Pancreas (tissue), 10 donors: ENCODE data around the gene CMIP. TPM values are rescaled to one million over a fixed set of nuclear protein-coding genes. Genes with fewer than 3 reads are reported as not detected.

Experiments
- ATAC-seq, 4 donors: fragments of 200-7000 bp; cut with Tn5 transposase; one replicate each; pipeline versions ENCODE4 v1.8.0 to v1.9.1; 2020; ENCODE audit warnings: mild to moderate bottlenecking in 4 of 4, moderate library complexity in 4 of 4
- DNase-seq, 6 donors: peaks; one replicate each; pipeline ENCODE4 v3.0.0-alpha.2; 2020
- FAIRE-seq: peaks from 2 replicates; lab custom pipeline; 2012; peaks lifted over from hg19 to GRCh38; lab: Jason Lieb, UNC
- H3K27ac ChIP-seq, 4 donors: fragments of 200-600 bp; sonication (generic); 1 replicate in 3 of 4; 2 replicates in 1 of 4; pipeline versions ENCODE4 v1.5.0 to v1.8.0; 2020
- H3K27me3 ChIP-seq, 4 donors: fragments of 200-600 bp; one replicate each; pipeline ENCODE4 v1.8.0; 2021
- H3K36me3 ChIP-seq, 3 donors: fragments of 200-600 bp; sonication (generic) in 1 of 3; one replicate each; pipeline versions ENCODE4 v1.5.0 to v1.8.0; 2020 to 2021
- H3K4me1 ChIP-seq, 3 donors: fragments of 200-600 bp; one replicate each; pipeline ENCODE4 v1.8.0; 2021
- H3K4me3 ChIP-seq, 4 donors: fragments of 200-600 bp; sonication (generic) in 2 of 4; one replicate each; pipeline versions ENCODE4 v1.5.0 to v1.8.0; 2020 to 2021
- H3K9me3 ChIP-seq, 4 donors: fragments of 200-600 bp; one replicate each; pipeline ENCODE4 v1.8.0; 2021
- CTCF ChIP-seq, 4 donors: fragments of 200-600 bp; sonication (generic) in 3 of 4; IDR thresholded peaks; one replicate each; pipeline versions ENCODE4 v1.5.0 to v1.8.0; 2021; ENCODE audit warnings: antibody characterized with exemption in 4 of 4
- WGBS, 2 donors: extraction: QIAGEN DNeasy Blood & Tissue Kit; methylation state at CpG; one replicate each; pipeline ENCODE4 v1.1.7; 2013; 5-methylcytosine and 5-hydroxymethylcytosine counted together
- intact Hi-C, 3 donors: fragments of 100-400 bp; cut with DNase I; formaldehyde crosslinking; loops; one replicate each; pipeline versions ENCODE4 v1.11.1 to v1.14.2; 2022
- polyA plus RNA-seq, 2 donors: library from polyadenylated mRNA; stranded (reverse); fragments of 200-250 nt; gene quantifications; one replicate each; pipeline ENCODE4 v1.2.3, GENCODE V29; 2013
- total RNA-seq, 6 donors: library from RNA; stranded (reverse); fragmentation: NEBNext Ultra II Directional in 4 of 6; extraction: Animal tissue kit (Norgen Biotek cat#: 25700) in 4 of 6; gene quantifications; one replicate each; pipeline versions ENCODE4 v1.2.1 to v1.2.4, GENCODE V29; 2021 to 2023
- donor health status: healthy with polysubstance abuse.
- donor health status: DM: no; HTN: no; CAD: no; lungs with moderate emphysema.
- donor health status: DM: no; HTN: no; CAD: no.
- donor health status: control.
- donor health status: control.
- donor health status: Bipolar disorder and iron deficiency.
- donor health status: DM: yes; HTN: yes; CAD: no.
- donor health status: DM: no; HTN: no; CAD: no.
- donor health status: DM: no; HTN: no; CAD: no.
- donor health status: DM: yes; HTN: yes; CAD: no.

CMIP gene
- total and polyA plus RNA-seq, 8 donors, result 9.7 to 37.0 (median 21.5) TPM

GRCh38 chr16:81544700-81545271 is 100.2 kb downstream of the CMIP start:
- H3K9me3 ChIP-seq, result no peaks in the 10 kb centered on the region
- H3K4me1 ChIP-seq, result peaks cover 4 to 31% (median 7%) of the 10 kb centered on the region in 3 donors
- TF ChIP-seq CTCF (IDR thresholded peaks at IDR 0.05), result no peak
- 78 to 79% methylated on average over 9 of the region's 9 CpGs for WGBS, 2 donors
- FAIRE-seq (no peak), DNase-seq (no peak), ATAC-seq (no peak)
- intact Hi-C loops, result no loop called here
- H3K36me3 ChIP-seq, result no peaks in the 10 kb centered on the region
- H3K4me3 ChIP-seq, result no peak overlapping the region
- no peak overlapping the region for H3K27ac ChIP-seq
- H3K27me3 ChIP-seq, result no peaks in the 10 kb centered on the region

- H3K9me3 ChIP-seq, result no peaks in the 10 kb centered on the region
- 92 to 95% methylated on average over 25 of the region's 25 CpGs for WGBS, 2 donors
- H3K4me3 ChIP-seq, result no peak overlapping the region
- FAIRE-seq, result no peak
- no peaks in the 10 kb centered on the region for H3K27me3 ChIP-seq
- ATAC-seq, result no peak
- TF ChIP-seq CTCF (IDR thresholded peaks at IDR 0.05), result no peak
- no peaks in the 10 kb centered on the region for H3K36me3 ChIP-seq
- intact Hi-C loops, result no loop called here
- H3K4me1 ChIP-seq, result peaks cover 4 to 35% (median 7%) of the 10 kb centered on the region in 3 donors
- no peak overlapping the region for H3K27ac ChIP-seq
- no peak for DNase-seq
Measured at GRCh38 chr16:81545470-81546250, 101.1 kb downstream of the CMIP start.

- no peak for FAIRE-seq
- Histone ChIP-seq H3K27me3 (no peaks in the 10 kb centered on the region), H3K36me3 (no peaks in the 10 kb centered on the region), H3K4me3 (no peak overlapping the region), H3K27ac (no peak overlapping the region), H3K4me1 (peaks cover 4 to 35% (median 7%) of the 10 kb centered on the region in 3 donors), H3K9me3 (no peaks in the 10 kb centered on the region)
- no peak for TF ChIP-seq CTCF (IDR thresholded peaks at IDR 0.05)
- DNase-seq, result no peak
- intact Hi-C loops, result no loop called here
- no peak for ATAC-seq
- WGBS, 2 donors, result 94 to 96% methylated on average over 14 of the region's 14 CpGs
Measured at GRCh38 chr16:81546781-81547180, 102.2 kb downstream of the CMIP start.

DNA sequence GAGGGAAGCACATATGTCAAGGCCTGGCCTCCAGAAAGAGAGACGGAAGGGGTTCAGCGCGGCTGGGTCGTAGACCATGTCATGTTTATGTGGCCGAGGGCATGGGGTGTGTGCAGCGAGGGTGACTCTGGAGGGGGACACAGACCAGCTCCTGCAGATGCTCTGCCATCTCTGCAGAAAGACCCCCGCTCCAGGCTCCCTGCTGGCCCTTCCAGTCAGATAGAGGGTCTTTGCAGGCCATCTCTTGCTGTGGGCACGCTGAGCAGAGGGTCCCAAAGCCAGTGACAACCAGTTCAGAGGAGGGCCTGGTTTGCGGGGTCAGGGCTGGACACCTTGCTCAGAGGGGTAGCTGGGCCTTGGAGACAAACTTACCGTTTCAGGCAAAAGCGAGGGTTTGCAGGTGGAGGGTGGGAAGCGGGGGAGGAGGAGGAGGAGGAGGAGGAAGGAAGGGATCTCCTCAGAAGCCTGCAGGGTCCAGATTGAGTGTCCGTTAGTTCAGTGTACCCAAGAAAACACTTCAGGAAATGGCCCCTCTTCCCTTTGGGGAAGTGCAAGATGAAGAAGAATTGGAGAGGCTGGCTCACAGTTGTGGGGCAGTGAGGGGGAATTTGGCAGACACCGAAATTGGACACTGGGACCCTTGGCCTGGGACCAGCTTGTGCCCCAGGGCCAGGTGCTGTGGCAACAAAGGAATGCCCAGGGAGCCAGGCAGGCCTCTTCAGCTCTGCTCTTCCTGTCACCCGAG is 102.8 kb downstream of the CMIP start:
- Histone ChIP-seq H3K27ac (no peak overlapping the region), H3K4me1 (peaks cover 4 to 35% (median 7%) of the 10 kb centered on the region in 3 donors), H3K27me3 (no peaks in the 10 kb centered on the region), H3K36me3 (no peaks in the 10 kb centered on the region), H3K4me3 (no peak overlapping the region), H3K9me3 (no peaks in the 10 kb centered on the region)
- WGBS, 2 donors, result 93% methylated on average over 15 of the region's 15 CpGs
- intact Hi-C loops, result no loop called here
- DNase-seq (no peak), FAIRE-seq (no peak), ATAC-seq (no peak)
- no peak for TF ChIP-seq CTCF (IDR thresholded peaks at IDR 0.05)
